Measurements from ENCODE around the gene SMIM7.

- TF ChIP-seq, protein P1, sequence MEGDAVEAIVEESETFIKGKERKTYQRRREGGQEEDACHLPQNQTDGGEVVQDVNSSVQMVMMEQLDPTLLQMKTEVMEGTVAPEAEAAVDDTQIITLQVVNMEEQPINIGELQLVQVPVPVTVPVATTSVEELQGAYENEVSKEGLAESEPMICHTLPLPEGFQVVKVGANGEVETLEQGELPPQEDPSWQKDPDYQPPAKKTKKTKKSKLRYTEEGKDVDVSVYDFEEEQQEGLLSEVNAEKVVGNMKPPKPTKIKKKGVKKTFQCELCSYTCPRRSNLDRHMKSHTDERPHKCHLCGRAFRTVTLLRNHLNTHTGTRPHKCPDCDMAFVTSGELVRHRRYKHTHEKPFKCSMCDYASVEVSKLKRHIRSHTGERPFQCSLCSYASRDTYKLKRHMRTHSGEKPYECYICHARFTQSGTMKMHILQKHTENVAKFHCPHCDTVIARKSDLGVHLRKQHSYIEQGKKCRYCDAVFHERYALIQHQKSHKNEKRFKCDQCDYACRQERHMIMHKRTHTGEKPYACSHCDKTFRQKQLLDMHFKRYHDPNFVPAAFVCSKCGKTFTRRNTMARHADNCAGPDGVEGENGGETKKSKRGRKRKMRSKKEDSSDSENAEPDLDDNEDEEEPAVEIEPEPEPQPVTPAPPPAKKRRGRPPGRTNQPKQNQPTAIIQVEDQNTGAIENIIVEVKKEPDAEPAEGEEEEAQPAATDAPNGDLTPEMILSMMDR (IDR thresholded peaks at IDR 0.05 in 4 of 5, conservative IDR thresholded peaks at IDR 0.05 in 1 of 5) = no peak
- no peak for TF ChIP-seq POLR2A (IDR thresholded peaks at IDR 0.05)
Measured at GRCh38 chr19:16615808-16616207, 44.1 kb downstream of the SMIM7 start.
